ENCODE results near the gene LHX1.

The LHX1 gene

DNA sequence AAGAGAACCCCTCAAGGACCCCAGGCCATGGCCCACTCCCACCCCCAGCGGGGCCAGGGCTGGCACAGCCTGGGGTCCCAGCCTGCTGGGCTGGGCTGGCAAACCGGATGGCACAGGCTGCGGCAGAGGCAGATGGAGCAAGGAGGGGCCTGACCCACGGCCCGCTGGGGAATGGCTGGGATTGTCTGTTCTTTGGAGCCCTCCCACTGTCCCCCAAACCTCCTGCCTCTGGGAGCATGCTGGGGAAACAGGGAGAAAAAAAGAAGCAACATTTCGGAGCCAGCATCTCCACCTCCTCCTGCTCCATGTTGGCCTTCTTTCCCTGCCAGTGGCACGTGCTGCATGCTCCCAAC lies 37.1 kb upstream of the LHX1 start:
- Histone ChIP-seq H3K4me3 (ENCODE audit: severe bottlenecking) (no peak overlapping the region), H3K36me3 (ENCODE audit: low read depth) (no peaks in the 10 kb centered on the region), H3K9me3 (ENCODE audit: severe bottlenecking) (no peaks in the 10 kb centered on the region), H3K4me1 (ENCODE audit: insufficient read depth, poor library complexity, severe bottlenecking) (no peaks in the 10 kb centered on the region), H3K27me3 (ENCODE audit: insufficient read depth, poor library complexity, severe bottlenecking) (no peaks in the 10 kb centered on the region), H3K27ac (ENCODE audit: poor library complexity, severe bottlenecking) (no peak overlapping the region)
- DNase-seq (ENCODE audit: low spot score) (no peak), ATAC-seq (ENCODE audit: low read depth) (no peak)
- TF ChIP-seq, protein P1, sequence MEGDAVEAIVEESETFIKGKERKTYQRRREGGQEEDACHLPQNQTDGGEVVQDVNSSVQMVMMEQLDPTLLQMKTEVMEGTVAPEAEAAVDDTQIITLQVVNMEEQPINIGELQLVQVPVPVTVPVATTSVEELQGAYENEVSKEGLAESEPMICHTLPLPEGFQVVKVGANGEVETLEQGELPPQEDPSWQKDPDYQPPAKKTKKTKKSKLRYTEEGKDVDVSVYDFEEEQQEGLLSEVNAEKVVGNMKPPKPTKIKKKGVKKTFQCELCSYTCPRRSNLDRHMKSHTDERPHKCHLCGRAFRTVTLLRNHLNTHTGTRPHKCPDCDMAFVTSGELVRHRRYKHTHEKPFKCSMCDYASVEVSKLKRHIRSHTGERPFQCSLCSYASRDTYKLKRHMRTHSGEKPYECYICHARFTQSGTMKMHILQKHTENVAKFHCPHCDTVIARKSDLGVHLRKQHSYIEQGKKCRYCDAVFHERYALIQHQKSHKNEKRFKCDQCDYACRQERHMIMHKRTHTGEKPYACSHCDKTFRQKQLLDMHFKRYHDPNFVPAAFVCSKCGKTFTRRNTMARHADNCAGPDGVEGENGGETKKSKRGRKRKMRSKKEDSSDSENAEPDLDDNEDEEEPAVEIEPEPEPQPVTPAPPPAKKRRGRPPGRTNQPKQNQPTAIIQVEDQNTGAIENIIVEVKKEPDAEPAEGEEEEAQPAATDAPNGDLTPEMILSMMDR (IDR thresholded peaks at IDR 0.05; ENCODE audit: poor library complexity, severe bottlenecking): no peak

DNA sequence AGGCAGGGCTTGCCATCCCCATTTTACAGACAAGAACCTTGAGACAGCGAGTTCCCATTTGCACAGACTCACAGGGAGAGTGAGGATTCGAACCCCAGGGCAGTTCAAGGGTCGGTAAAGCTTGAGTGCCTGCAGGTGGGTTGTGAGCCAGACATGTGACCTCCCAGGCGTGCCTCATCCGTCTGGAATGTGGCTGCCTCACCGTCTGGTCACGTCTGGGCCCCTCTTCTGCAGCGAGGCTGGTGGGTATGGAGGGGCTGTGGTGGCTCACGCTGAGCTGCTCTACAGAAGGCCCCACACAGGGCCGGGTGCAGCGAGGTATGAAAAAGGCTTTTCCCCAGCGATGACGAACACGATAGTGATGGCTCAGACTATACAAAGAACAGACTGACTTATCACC lies 35.8 kb upstream of the LHX1 start:
- TF ChIP-seq, protein P1 (IDR thresholded peaks at IDR 0.05; ENCODE audit: poor library complexity, severe bottlenecking): no peak
- H3K27me3 ChIP-seq (ENCODE audit: insufficient read depth, poor library complexity, severe bottlenecking): no peaks in the 10 kb centered on the region
- peak overlapping the region; percentile 7 for H3K27ac ChIP-seq (ENCODE audit: poor library complexity, severe bottlenecking)
- no peaks in the 10 kb centered on the region for H3K9me3 ChIP-seq (ENCODE audit: severe bottlenecking)
- DNase-seq (ENCODE audit: low spot score) (no peak), ATAC-seq (ENCODE audit: low read depth) (peak; percentile 84)
- no peak overlapping the region for H3K4me3 ChIP-seq (ENCODE audit: severe bottlenecking)
- H3K4me1 ChIP-seq (ENCODE audit: insufficient read depth, poor library complexity, severe bottlenecking): no peaks in the 10 kb centered on the region
- H3K36me3 ChIP-seq (ENCODE audit: low read depth): no peaks in the 10 kb centered on the region

DNA sequence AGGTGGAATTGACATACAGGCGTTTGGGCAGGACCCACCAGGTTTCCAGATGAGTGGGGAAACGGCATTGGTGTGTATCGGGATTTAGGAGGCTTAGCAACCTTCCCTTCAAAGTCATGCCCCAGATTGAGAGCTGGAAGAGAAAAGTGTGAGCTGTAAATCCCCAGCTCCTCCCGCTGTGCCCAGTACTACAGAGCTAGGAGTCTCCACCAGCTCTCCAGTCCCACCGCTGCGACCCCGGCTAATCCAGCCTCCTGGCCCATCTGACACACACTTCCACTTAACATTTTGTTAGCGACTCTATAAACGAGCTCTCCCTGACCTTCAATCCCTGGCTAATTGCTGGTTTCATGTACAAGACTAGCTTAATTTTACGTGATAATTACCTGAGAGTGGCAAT lies 29.9 kb upstream of the LHX1 start:
- no peak overlapping the region for H3K4me3 ChIP-seq (ENCODE audit: severe bottlenecking)
- TF ChIP-seq, protein P1 (IDR thresholded peaks at IDR 0.05; ENCODE audit: poor library complexity, severe bottlenecking): no peak
- no peak overlapping the region for H3K27ac ChIP-seq (ENCODE audit: poor library complexity, severe bottlenecking)
- no peaks in the 10 kb centered on the region for H3K9me3 ChIP-seq (ENCODE audit: severe bottlenecking)
- no peaks in the 10 kb centered on the region for H3K36me3 ChIP-seq (ENCODE audit: low read depth)
- DNase-seq (ENCODE audit: low spot score) (no peak), ATAC-seq (ENCODE audit: low read depth) (no peak)
- H3K4me1 ChIP-seq (ENCODE audit: insufficient read depth, poor library complexity, severe bottlenecking): no peaks in the 10 kb centered on the region
- H3K27me3 ChIP-seq (ENCODE audit: insufficient read depth, poor library complexity, severe bottlenecking): no peaks in the 10 kb centered on the region

DNA sequence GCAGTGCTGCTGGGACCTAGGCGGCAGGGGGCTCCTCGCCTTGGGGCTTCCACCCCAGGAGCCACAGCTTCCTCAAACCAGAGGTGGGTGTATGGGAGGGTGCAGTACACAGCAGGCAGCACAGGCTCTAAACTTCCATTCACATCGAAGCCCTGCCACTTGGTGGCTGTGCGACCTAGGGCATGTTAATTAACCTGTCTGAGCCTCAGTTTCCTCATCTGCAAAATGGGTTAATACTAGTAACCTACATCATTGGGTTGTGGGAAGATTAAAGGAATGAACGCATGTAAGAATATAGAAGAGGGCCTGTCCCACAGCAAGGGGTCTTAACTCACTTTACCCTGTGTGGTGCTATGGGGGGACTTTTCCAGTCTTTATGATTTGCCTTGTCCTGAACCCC lies 26.8 kb upstream of the LHX1 start:
- ATAC-seq (ENCODE audit: low read depth): no peak
- TF ChIP-seq, protein P1 (IDR thresholded peaks at IDR 0.05; ENCODE audit: poor library complexity, severe bottlenecking): no peak
- H3K4me3 ChIP-seq (ENCODE audit: severe bottlenecking): no peak overlapping the region

DNA sequence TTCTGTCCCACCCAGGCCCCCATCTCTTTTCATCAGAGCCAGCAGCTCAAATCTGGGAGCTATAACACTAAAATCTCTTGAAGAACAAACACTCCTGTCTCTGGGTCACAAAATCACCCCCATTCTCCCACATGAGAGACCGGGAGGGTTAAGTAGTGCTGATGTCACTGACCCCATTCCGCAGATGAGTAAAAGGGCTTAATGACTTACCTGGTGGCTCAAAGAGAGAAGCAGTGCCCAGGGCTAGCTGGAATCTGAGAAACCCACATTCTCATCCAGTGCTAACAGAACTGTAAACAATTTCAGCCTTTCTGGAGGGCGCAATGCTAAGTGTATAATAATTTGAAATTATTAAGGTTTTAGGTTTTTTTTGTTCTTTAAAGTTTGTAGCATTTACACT lies 26.3 kb upstream of the LHX1 start:
- DNase-seq (ENCODE audit: low spot score) (no peak), ATAC-seq (ENCODE audit: low read depth) (no peak)
- H3K9me3 ChIP-seq (ENCODE audit: severe bottlenecking): no peaks in the 10 kb centered on the region
- TF ChIP-seq, protein P1 (IDR thresholded peaks at IDR 0.05; ENCODE audit: poor library complexity, severe bottlenecking): no peak
- no peaks in the 10 kb centered on the region for H3K4me1 ChIP-seq (ENCODE audit: insufficient read depth, poor library complexity, severe bottlenecking)
- H3K27ac ChIP-seq (ENCODE audit: poor library complexity, severe bottlenecking): no peak overlapping the region
- no peak overlapping the region for H3K4me3 ChIP-seq (ENCODE audit: severe bottlenecking)
- no peaks in the 10 kb centered on the region for H3K36me3 ChIP-seq (ENCODE audit: low read depth)
- no peaks in the 10 kb centered on the region for H3K27me3 ChIP-seq (ENCODE audit: insufficient read depth, poor library complexity, severe bottlenecking)

More for the DNA sequence above, 26.8 kb upstream of the LHX1 start:
- Histone ChIP-seq H3K9me3 (ENCODE audit: severe bottlenecking) (no peaks in the 10 kb centered on the region), H3K27me3 (ENCODE audit: insufficient read depth, poor library complexity, severe bottlenecking) (no peaks in the 10 kb centered on the region), H3K4me1 (ENCODE audit: insufficient read depth, poor library complexity, severe bottlenecking) (no peaks in the 10 kb centered on the region), H3K36me3 (ENCODE audit: low read depth) (no peaks in the 10 kb centered on the region), H3K27ac (ENCODE audit: poor library complexity, severe bottlenecking) (no peak overlapping the region)
- DNase-seq (ENCODE audit: low spot score): no peak

Measured in RWPE2 (cell line).